ENCODE measurements around the gene DOK6. TPM values are rescaled to one million over a fixed set of nuclear protein-coding genes. Genes with fewer than 3 reads are reported as not detected.

DOK6 gene
- total and polyA plus RNA-seq, 9 of the 15 experiments (the other 6 are each of a cell fraction or from before 2014, with no cell fraction given): not detected

DNA sequence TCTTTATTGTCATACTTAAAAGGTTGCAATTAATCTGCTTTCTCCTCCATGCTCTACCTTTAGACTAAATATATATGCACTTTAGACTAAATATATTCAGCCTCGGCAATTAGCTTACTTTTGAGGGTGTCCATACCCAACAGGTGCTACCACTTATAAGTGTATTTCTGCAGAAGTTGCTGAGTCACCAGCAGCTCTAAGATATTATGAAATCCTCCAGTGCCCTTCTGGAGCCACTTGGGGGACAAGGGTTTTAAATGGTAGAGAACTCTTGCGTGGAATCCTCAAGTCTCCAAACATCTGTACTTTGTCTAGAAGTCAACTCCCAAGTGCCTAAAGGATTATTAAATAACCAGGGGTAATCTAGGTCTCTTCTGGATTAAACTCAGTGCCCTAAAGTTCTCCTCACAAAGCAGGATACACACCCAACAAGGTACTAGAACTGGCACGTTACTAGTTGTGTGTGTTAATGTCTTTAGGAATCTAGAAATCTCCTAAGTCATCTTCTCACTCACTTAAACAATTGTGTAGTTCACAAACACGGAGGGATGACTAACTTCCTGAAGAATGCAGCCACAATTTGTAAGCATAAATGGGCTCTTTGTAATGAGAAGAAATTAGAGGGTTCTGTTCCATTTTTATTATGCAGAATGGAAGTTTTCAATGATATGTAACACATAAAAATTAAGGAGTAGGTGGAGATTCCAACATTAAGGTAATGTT is 387.3 kb downstream of the DOK6 start:
- H3K36me3 ChIP-seq (ENCODE audit: control insufficient read depth, insufficient read depth, low read length): no peaks in the 10 kb centered on the region
- ChIA-PET CTCF (ENCODE audit: low intra/inter-chr PET ratio) (no interaction called here), POLR2A (no interaction called here)
- BruUV-seq (replicated peaks): no TSS peak
- no peak overlapping the region for H3K4me2 ChIP-seq (ENCODE audit: insufficient read depth, low read length)
- H2AFZ ChIP-seq (ENCODE audit: low read depth, low read length): no peak overlapping the region
- intact Hi-C loops (cut with micrococcal nuclease) (no loop called here), in situ Hi-C loops (cut with MboI) (no loop called here)
- no peak overlapping the region for H3K4me3 ChIP-seq
- no peak overlapping the region for H3K27ac ChIP-seq (ENCODE audit: extremely low read depth, low read depth, low read length)
- H3K9me3 ChIP-seq (replicated peaks; ENCODE audit: control insufficient read depth, insufficient read depth, low read depth, low read length): no peaks in the 10 kb centered on the region; the same call in 1 of the 2 replicates
- DNase-seq (ENCODE audit: extremely low read depth in 1 of 4, low spot score in 3 of 4): peak in 1 of 4 experiments; percentile 2
- H3K9me1 ChIP-seq (ENCODE audit: control insufficient read depth, insufficient read depth, low read length): no peaks in the 10 kb centered on the region
- 3% methylated on average over 4 of the region's 4 CpGs for WGBS (ENCODE audit: insufficient coverage, low coverage, missing lambda C conversion rate)
- no peak for FAIRE-seq
- no peak for ATAC-seq
- no peaks in the 10 kb centered on the region for H3K79me2 ChIP-seq (ENCODE audit: control insufficient read depth, insufficient read depth, low read length)
- H4K20me1 ChIP-seq (replicated peaks; ENCODE audit: control insufficient read depth, insufficient read depth, low read length): no peaks in the 10 kb centered on the region
- H3K4me1 ChIP-seq (replicated peaks in 1 of 2; ENCODE audit: control insufficient read depth in 2 of 2, insufficient read depth in 2 of 2, low read length in 2 of 2): no peaks in the 10 kb centered on the region
- no peaks in the 10 kb centered on the region for H3K27me3 ChIP-seq (ENCODE audit: control insufficient read depth in 2 of 2, insufficient read depth in 2 of 2, low read length in 2 of 2)
- no peak overlapping the region for H3K9ac ChIP-seq (ENCODE audit: insufficient read depth in 1 of 2, low read depth in 2 of 2, low read length in 2 of 2)
- no peak for TF ChIP-seq NFXL1 (CRISPR knock-in tag; IDR thresholded peaks at IDR 0.05)
- TF ChIP-seq, protein P1, sequence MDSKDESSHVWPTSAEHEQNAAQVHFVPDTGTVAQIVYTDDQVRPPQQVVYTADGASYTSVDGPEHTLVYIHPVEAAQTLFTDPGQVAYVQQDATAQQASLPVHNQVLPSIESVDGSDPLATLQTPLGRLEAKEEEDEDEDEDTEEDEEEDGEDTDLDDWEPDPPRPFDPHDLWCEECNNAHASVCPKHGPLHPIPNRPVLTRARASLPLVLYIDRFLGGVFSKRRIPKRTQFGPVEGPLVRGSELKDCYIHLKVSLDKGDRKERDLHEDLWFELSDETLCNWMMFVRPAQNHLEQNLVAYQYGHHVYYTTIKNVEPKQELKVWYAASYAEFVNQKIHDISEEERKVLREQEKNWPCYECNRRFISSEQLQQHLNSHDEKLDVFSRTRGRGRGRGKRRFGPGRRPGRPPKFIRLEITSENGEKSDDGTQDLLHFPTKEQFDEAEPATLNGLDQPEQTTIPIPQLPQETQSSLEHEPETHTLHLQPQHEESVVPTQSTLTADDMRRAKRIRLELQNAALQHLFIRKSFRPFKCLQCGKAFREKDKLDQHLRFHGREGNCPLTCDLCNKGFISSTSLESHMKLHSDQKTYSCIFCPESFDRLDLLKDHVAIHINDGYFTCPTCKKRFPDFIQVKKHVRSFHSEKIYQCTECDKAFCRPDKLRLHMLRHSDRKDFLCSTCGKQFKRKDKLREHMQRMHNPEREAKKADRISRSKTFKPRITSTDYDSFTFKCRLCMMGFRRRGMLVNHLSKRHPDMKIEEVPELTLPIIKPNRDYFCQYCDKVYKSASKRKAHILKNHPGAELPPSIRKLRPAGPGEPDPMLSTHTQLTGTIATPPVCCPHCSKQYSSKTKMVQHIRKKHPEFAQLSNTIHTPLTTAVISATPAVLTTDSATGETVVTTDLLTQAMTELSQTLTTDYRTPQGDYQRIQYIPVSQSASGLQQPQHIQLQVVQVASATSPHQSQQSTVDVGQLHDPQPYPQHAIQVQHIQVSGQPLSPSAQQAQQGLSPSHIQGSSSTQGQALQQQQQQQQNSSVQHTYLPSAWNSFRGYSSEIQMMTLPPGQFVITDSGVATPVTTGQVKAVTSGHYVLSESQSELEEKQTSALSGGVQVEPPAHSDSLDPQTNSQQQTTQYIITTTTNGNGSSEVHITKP (IDR thresholded peaks at IDR 0.05; ENCODE audit: partially characterized antibody): no peak
- TF ChIP-seq ZNF561 (CRISPR knock-in tag; conservative IDR thresholded peaks at IDR 0.05): no peak
- TF ChIP-seq SMARCE1 (IDR thresholded peaks at IDR 0.05): no peak
- no peak for TF ChIP-seq RFX1 (IDR thresholded peaks at IDR 0.05)
- TF ChIP-seq, protein P2, sequence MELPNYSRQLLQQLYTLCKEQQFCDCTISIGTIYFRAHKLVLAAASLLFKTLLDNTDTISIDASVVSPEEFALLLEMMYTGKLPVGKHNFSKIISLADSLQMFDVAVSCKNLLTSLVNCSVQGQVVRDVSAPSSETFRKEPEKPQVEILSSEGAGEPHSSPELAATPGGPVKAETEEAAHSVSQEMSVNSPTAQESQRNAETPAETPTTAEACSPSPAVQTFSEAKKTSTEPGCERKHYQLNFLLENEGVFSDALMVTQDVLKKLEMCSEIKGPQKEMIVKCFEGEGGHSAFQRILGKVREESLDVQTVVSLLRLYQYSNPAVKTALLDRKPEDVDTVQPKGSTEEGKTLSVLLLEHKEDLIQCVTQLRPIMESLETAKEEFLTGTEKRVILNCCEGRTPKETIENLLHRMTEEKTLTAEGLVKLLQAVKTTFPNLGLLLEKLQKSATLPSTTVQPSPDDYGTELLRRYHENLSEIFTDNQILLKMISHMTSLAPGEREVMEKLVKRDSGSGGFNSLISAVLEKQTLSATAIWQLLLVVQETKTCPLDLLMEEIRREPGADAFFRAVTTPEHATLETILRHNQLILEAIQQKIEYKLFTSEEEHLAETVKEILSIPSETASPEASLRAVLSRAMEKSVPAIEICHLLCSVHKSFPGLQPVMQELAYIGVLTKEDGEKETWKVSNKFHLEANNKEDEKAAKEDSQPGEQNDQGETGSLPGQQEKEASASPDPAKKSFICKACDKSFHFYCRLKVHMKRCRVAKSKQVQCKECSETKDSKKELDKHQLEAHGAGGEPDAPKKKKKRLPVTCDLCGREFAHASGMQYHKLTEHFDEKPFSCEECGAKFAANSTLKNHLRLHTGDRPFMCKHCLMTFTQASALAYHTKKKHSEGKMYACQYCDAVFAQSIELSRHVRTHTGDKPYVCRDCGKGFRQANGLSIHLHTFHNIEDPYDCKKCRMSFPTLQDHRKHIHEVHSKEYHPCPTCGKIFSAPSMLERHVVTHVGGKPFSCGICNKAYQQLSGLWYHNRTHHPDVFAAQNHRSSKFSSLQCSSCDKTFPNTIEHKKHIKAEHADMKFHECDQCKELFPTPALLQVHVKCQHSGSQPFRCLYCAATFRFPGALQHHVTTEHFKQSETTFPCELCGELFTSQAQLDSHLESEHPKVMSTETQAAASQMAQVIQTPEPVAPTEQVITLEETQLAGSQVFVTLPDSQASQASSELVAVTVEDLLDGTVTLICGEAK (IDR thresholded peaks at IDR 0.05): no peak
- TF ChIP-seq, protein P2 (CRISPR knock-in tag; IDR thresholded peaks at IDR 0.05): no peak
- no peak for TF ChIP-seq EHMT2 (IDR thresholded peaks at IDR 0.05)
- no peak for TF ChIP-seq NR2F6 (CRISPR knock-in tag; IDR thresholded peaks at IDR 0.05)
- no peak for TF ChIP-seq ZNF766 (CRISPR knock-in tag; conservative IDR thresholded peaks at IDR 0.05)
- TF ChIP-seq POLR3G (IDR thresholded peaks at IDR 0.05; ENCODE audit: extremely low read depth, insufficient read length, insufficient replicate concordance): no peak
